OCI-LY1 (cell line): ENCODE measurements around the gene KIRREL2.

Experiments
- H2AFZ ChIP-seq: fragments of 200-600 bp; sonication (generic), shearing (Covaris generic); 2 replicates; pipeline ENCODE4 v1.6.0; 2014; ENCODE audit warnings: antibody characterized with exemption, mild to moderate bottlenecking, low read length
- H3F3A ChIP-seq: fragments of 200-600 bp; sonication (generic), shearing (Covaris generic); 2 replicates; pipeline ENCODE4 v1.6.0; 2014; ENCODE audit warnings: mild to moderate bottlenecking, antibody characterized with exemption, low read length, moderate library complexity; ENCODE audit not compliant: insufficient read depth
- H3K27ac ChIP-seq: fragments of 200-600 bp; sonication (generic); 2 replicates; pipeline ENCODE4 v1.5.1; 2014; ENCODE audit warnings: low read length, mixed run types, mild to moderate bottlenecking, low read depth; ENCODE audit not compliant: poor library complexity, severe bottlenecking
- H3K27me3 ChIP-seq: fragments of 200-600 bp; sonication (generic); 2 replicates; pipeline ENCODE4 v1.6.0; 2014; ENCODE audit warnings: antibody characterized with exemption, mild to moderate bottlenecking, low read length, moderate library complexity; ENCODE audit not compliant: insufficient read depth
- H3K36me3 ChIP-seq: fragments of 200-600 bp; sonication (generic); 2 replicates; pipeline ENCODE4 v1.6.1; 2014; ENCODE audit warnings: mild to moderate bottlenecking, antibody characterized with exemption, low read length, moderate library complexity, mixed read lengths; ENCODE audit not compliant: insufficient read depth
- H3K4me1 ChIP-seq: fragments of 200-600 bp; sonication (generic); 2 replicates; pipeline ENCODE4 v1.5.1; 2014; ENCODE audit warnings: mild to moderate bottlenecking, low read length, moderate library complexity; ENCODE audit not compliant: insufficient read depth, severe bottlenecking
- H3K4me2 ChIP-seq: fragments of 200-600 bp; sonication (generic), shearing (Covaris generic); 2 replicates; pipeline ENCODE4 v1.6.1; 2014; ENCODE audit warnings: low read length
- H3K4me3 ChIP-seq: fragments of 200-600 bp; sonication (generic); 2 replicates; pipeline ENCODE4 v1.5.1; 2014; ENCODE audit warnings: low read length, low read depth, mild to moderate bottlenecking, mixed read lengths; ENCODE audit not compliant: poor library complexity, severe bottlenecking
- H3K79me2 ChIP-seq: fragments of 200-600 bp; shearing (Covaris generic); 2 replicates; pipeline ENCODE4 v1.6.1; 2016; ENCODE audit warnings: mixed run types, low read length, mixed read lengths; ENCODE audit not compliant: insufficient read depth
- H3K9ac ChIP-seq: fragments of 200-600 bp; sonication (generic), shearing (Covaris generic); 2 replicates; pipeline ENCODE4 v1.6.1; 2014; ENCODE audit warnings: mild to moderate bottlenecking, low read length, mixed read lengths
- H3K9me2 ChIP-seq: fragments of 200-600 bp; sonication (generic), shearing (Covaris generic); 2 replicates; pipeline ENCODE4 v1.6.1; 2014; ENCODE audit warnings: low read depth, mild to moderate bottlenecking, low read length, mixed read lengths
- H3K9me3 ChIP-seq: fragments of 200-600 bp; shearing (Covaris generic); 2 replicates; pipeline ENCODE4 v1.6.1; 2014; ENCODE audit warnings: low read length, mixed read lengths
- H4K20me1 ChIP-seq: fragments of 200-600 bp; sonication (generic), shearing (Covaris generic); 2 replicates; pipeline ENCODE4 v1.6.0; 2016; ENCODE audit warnings: mild to moderate bottlenecking, low read length; ENCODE audit not compliant: insufficient read depth
- EZH2 ChIP-seq: fragments of 200-600 bp; sonication (generic), shearing (Covaris generic); IDR thresholded peaks from 2 replicates; pipeline ENCODE4 v1.8.0; 2017; ENCODE audit warnings: borderline replicate concordance, mixed run types, mild to moderate bottlenecking, antibody characterized with exemption, low read length, moderate library complexity, mixed read lengths
- TF ChIP-seq, protein P1 (sequence below): fragments of 200-600 bp; sonication (generic), shearing (Covaris generic); IDR thresholded peaks from 2 replicates; pipeline ENCODE4 v1.5.1; 2017; ENCODE audit warnings: mild to moderate bottlenecking, antibody characterized with exemption, low read length, moderate library complexity, mixed read lengths

Gene KIRREL2

DNA sequence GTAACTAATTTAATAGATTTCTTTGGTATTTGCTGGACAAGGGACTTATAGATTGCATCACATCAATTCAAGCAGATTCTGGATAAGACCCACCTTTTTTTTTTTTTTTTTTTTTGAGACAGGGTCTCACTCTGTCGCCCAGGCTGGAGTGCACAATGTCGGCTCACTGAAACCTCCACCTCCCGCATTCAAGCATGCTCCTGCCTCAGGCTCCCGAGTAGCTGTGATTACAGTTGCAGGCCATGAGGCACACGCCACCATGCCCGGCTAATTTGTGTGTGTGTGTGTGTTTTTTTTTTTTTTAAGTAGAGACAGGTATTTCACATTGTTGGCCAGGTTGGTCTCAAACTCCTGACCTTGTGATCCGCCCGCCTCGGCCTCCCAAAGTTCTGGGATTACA is 39.9 kb upstream of the KIRREL2 start:
- TF ChIP-seq, protein P1, sequence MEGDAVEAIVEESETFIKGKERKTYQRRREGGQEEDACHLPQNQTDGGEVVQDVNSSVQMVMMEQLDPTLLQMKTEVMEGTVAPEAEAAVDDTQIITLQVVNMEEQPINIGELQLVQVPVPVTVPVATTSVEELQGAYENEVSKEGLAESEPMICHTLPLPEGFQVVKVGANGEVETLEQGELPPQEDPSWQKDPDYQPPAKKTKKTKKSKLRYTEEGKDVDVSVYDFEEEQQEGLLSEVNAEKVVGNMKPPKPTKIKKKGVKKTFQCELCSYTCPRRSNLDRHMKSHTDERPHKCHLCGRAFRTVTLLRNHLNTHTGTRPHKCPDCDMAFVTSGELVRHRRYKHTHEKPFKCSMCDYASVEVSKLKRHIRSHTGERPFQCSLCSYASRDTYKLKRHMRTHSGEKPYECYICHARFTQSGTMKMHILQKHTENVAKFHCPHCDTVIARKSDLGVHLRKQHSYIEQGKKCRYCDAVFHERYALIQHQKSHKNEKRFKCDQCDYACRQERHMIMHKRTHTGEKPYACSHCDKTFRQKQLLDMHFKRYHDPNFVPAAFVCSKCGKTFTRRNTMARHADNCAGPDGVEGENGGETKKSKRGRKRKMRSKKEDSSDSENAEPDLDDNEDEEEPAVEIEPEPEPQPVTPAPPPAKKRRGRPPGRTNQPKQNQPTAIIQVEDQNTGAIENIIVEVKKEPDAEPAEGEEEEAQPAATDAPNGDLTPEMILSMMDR, result no peak
- TF ChIP-seq EZH2, result no peak
- Histone ChIP-seq H3K9me2 (no peaks in the 10 kb centered on the region), H3K4me2 (no peak overlapping the region), H3K9me3 (no peaks in the 10 kb centered on the region), H3K79me2 (no peaks in the 10 kb centered on the region), H4K20me1 (no peaks in the 10 kb centered on the region), H2AFZ (no peak overlapping the region), H3F3A (no peaks in the 10 kb centered on the region), H3K4me3 (no peak overlapping the region), H3K4me1 (no peaks in the 10 kb centered on the region), H3K27me3 (no peaks in the 10 kb centered on the region; the same call in 1 of the 2 replicates), H3K27ac (no peak overlapping the region), H3K36me3 (no peaks in the 10 kb centered on the region), H3K9ac (no peak overlapping the region)

DNA sequence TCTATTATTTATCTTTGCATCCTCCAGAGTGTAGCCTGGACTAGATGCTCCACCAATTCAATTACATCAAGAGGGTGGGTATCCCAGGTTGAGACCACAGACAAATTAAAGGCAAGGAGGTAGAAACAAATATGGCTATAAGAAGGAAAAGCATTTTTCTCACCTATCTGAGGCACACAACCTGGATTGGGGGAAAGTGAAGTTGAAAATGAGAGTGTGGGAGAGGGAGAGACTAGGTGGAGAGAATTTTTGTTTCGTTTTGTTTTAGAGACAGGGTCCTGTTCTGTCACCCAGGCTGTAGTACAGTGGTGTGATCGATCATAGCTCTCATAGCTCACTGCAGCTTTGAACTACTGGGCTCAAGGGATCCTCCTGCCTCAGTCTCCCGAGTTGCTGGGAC is 38.3 kb upstream of the KIRREL2 start:
- no peak overlapping the region for H3K27ac ChIP-seq
- no peak overlapping the region for H2AFZ ChIP-seq
- no peak overlapping the region for H3K4me2 ChIP-seq
- no peaks in the 10 kb centered on the region for H4K20me1 ChIP-seq
- H3K9ac ChIP-seq, result no peak overlapping the region
- H3F3A ChIP-seq, result no peaks in the 10 kb centered on the region
- H3K79me2 ChIP-seq, result no peaks in the 10 kb centered on the region
- no peak overlapping the region for H3K4me3 ChIP-seq
- TF ChIP-seq EZH2, result no peak
- TF ChIP-seq, protein P1, result no peak
- no peaks in the 10 kb centered on the region for H3K9me3 ChIP-seq
- H3K36me3 ChIP-seq, result no peaks in the 10 kb centered on the region
- no peaks in the 10 kb centered on the region; the same call in 1 of the 2 replicates for H3K27me3 ChIP-seq
- H3K9me2 ChIP-seq, result no peaks in the 10 kb centered on the region
- no peaks in the 10 kb centered on the region for H3K4me1 ChIP-seq

DNA sequence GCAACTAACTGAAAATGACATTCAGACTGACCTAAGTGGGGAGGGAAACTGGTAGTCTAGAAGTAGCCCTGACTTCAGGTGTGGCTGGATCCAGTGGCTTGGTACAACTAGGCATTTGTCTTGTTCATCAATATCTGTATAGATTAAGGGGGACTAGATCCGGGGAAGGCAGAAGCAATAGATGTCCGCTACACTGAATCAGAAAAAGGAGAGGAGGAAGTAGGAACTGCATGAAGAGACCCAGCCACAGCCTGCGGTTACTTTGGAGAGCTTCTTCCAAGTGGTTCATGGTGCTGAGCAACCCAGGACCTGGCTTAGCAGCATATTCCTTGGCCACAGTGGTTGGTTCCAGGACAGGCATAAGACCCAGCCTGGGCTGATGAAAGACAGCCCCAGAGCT is 34.1 kb upstream of the KIRREL2 start:
- Histone ChIP-seq H3K9me2 (no peaks in the 10 kb centered on the region), H3K27me3 (no peaks in the 10 kb centered on the region), H3K9ac (no peak overlapping the region), H3K9me3 (no peaks in the 10 kb centered on the region), H4K20me1 (no peaks in the 10 kb centered on the region), H3K79me2 (no peaks in the 10 kb centered on the region), H3K4me3 (no peak overlapping the region), H3K4me2 (no peak overlapping the region), H3K4me1 (no peaks in the 10 kb centered on the region), H3F3A (no peaks in the 10 kb centered on the region), H2AFZ (no peak overlapping the region), H3K36me3 (no peaks in the 10 kb centered on the region), H3K27ac (no peak overlapping the region)
- no peak for TF ChIP-seq EZH2
- TF ChIP-seq, protein P1, result no peak
